GM19395 (cell line): ENCODE data around the gene THNSL1.
"Not testable (repeated sequence)": the region's sequence is repeated elsewhere in the genome, so short reads cannot be mapped to it uniquely, and the experiment has no call there.

ENCODE experiments used
- ATAC-seq: cut with Tn5 transposase; IDR thresholded peaks from one replicate; pipeline ENCODE4 v1.9.1; 2021; ENCODE audit warnings: mild to moderate bottlenecking, moderate library complexity; ENCODE audit not compliant: unreplicated experiment

THNSL1 gene, protein sequence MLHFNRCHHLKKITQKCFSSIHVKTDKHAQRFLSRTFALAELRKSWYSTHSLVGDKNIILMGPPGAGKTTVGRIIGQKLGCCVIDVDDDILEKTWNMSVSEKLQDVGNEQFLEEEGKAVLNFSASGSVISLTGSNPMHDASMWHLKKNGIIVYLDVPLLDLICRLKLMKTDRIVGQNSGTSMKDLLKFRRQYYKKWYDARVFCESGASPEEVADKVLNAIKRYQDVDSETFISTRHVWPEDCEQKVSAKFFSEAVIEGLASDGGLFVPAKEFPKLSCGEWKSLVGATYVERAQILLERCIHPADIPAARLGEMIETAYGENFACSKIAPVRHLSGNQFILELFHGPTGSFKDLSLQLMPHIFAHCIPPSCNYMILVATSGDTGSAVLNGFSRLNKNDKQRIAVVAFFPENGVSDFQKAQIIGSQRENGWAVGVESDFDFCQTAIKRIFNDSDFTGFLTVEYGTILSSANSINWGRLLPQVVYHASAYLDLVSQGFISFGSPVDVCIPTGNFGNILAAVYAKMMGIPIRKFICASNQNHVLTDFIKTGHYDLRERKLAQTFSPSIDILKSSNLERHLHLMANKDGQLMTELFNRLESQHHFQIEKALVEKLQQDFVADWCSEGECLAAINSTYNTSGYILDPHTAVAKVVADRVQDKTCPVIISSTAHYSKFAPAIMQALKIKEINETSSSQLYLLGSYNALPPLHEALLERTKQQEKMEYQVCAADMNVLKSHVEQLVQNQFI

DNA sequence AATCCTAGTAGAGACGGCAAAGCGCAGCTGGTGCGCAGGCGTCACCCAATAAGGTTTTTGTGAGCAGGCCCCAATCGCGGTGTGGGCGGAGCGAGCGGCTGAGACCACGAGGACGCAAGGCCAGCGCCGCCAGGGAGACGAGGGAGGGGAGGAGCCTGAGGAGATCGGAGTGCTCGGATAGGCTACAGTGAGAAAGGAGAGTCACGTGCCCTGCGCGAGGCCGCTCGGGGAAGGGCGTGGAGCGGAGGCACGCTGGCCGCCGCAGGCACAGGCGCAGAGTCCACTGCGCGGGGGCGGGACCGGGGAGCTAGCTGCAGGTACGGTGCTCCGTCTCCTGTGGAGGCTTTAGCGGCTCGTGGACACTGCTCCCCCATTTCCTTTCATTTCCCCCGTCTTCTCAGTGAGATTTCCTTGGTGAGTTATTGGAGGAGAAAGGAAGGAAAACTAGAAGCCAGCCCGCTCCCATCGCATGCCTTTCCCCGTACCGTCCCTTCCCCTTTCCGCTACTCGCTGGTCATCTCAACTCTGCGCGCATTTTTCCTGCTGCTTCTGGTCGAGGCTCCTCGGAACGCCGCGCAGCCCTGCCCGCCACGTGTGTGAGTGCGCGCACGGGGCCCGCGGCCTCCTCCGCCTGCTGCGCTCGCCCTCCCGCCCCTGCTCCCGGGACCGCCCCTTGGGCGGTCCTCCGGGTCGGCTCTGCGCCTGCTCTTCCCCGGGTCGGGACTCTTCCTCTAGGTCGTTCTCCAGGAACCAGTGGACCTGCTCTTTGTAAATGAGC lies at the start of gene THNSL1:
Gene THNSL1, plus strand, starts transcription at position 237 of the 778 bp plus-strand sequence. CDS start 6,612 bp downstream, outside the sequence.
- ATAC-seq, result peak; percentile 98

DNA sequence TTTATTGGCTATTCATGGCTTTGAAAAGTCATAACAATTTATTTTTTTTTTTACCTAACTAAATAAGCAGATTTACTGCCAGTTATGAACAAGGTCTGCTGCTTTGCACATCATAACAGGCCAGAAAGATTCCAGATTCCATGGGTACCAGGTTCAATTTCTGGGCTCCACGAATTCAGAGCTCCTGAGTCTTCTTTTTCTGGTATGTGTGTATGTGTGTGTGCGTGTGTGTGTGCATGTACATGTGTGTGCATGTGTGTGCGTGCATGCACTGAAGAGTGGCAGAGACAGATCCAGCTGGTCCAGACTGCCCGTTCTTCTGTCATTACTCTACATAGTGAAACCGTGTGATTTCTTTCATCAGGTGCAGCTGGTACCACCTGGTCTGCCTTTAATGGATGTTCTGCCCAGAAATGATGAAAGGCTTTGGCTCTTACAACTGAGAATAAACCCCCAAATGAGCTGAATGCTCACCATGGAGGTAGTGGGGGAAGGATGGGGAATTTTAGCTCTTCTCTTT lies 49.4 kb upstream of the THNSL1 start:
- ATAC-seq, result no peak

DNA sequence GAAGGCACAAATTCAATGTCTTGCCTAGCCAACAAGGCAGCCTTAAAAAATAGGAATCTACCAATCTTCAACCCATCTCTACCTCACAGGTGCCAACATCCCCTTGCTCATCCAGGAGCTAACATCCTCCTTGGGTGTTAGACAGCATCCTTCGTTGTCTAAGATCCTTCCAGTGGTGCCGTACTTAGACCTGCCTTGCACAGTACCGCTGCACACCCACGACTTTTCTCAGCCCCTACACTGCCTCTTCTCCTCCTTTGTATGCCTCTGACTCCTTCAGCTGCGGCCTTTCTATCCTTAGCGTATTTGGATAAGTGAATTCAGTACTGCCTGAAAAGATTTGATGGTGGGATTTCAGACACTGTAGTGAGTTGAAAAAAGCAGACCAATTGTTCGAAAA lies 48.1 kb upstream of the THNSL1 start:
- no peak for ATAC-seq

DNA sequence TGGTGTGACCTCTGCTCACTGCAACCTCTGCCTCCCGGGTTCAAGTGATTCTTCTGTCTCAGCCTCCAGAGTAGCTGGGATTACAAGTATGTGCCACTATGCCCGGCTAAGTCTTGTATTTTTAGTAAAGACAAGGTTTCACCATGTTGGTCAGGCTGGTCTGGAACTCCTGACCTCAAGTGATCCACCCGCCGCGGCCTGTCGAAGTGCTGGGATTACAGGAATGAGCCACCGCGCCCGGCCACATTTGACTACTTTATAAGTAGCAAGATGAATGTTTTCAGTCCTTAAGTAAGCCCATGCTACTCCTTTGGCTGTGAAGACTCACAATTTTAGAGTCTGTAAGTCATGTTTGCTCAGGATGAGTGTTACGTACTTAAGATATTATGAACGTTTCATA lies 47.5 kb upstream of the THNSL1 start:
- not testable (repeated sequence) for ATAC-seq

DNA sequence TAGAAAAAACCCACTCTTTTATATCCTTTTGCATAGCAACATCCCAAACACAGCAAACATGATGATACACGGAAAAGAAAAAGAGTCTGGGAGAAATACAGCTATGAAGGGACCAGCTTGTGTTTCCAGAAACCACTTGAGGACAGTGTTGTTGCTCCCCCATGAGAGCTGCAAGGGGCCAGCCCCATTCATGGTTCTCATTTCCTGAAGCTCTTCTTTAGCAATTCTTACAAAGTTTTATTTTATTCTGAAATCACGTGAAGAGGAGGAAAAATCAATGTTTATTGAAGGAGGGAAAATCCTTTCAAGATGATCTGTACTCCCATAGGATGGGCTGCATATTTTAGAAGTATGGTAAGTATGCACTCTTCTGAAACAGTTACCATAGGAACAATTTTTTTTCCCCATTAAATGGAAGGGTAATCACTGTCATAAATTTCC lies 46.6 kb upstream of the THNSL1 start:
- no peak for ATAC-seq

DNA sequence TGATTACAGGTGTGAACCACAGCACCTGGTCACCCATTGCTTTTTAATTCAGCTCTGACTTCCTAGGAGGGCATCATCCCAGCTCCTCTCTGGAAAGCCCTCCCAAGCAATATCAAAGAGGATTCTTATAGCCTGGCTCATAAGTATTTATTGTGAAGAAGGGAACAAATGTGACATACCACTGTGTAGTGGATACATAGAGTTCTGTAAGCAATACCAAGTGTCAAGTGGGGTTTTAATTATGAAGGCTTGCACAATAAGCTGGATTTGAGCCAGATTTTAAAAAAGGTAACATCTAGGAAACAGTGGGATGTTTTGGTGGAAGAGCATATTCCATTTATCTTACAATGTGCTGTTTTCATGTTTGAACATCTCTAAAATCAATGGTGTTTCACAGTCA lies 45.0 kb upstream of the THNSL1 start:
- no peak for ATAC-seq

DNA sequence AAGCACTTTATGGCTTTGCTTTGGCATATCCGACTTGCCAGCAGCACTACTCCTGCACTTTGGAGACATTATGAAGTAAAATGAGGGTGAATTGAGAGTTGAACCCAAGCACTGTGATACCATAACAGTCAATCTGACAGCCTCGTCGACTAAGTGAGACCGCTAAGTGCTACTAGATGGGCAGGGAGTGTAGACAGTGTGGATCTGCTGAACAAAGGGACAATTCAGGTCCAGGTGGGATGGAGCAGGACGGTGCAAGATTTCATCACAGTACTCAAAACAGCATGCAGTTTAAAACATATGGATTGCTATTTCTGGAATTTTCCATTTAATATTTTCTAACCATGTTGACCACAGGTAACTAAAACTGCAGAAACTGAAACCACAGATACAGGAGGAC lies 43.2 kb upstream of the THNSL1 start:
- ATAC-seq, result no peak

DNA sequence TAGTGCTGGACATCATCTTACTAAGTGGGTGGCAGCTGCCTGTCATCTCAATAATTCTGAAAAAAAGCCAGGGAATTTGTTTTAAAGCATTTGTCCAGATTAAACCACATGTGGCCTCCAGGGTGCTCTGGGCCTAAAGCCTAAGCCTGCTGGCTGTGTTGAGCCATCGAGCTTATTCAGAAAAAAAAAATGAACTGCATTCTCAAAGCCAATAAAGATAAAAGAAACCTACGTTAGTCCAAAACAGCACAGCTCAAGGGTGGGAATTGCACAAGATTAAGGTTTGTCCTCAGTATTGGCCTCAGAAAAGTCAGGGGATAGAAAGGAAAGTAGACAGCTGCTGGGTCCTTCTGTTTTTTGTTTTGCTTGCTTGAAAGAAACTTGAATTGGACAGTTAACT lies 41.4 kb upstream of the THNSL1 start:
- ATAC-seq, result no peak

DNA sequence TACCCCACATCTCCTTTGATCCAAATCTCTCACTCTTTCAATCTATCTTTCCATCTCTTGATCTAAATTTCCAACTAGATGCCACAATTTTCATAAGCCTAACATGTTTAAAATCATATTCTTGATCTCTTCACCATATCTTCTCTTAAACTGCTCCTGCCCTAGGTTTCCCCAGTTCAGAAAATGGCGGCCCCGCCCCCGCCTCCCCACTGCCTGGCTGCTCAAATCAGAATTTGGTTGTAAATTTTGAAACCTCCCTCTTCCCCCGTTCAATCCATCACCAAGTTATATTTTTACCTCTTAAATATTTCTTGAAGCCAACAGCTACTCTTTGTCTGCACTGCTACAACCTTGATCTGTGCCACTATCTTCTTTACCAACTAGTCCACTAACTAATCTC lies 36.7 kb upstream of the THNSL1 start:
- no peak for ATAC-seq

DNA sequence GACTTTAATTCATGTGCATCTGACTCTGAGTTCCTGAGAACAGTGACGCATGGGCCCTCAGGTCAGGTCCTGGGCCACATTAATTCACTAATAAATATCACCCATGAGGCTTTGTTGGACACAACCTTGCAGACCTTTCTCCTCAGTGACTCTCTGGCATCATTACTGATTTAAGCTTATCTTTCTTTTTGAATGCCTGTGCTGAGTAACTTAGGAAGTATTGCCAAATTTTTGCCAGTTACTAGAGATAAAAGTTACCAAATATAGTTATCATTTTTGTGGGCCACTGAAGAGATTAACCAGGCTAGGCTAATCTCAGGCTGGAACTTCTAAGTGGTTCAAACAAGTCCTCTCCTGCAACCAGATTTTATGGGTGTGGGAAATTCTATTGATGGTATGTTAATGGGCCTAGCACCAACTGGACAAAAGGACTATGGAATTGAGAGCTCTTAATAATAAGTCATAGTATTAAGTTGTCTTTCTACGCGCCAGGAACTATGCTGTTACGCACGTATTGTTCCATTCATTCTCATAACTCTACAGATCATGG lies 35.2 kb upstream of the THNSL1 start:
- no peak for ATAC-seq

DNA sequence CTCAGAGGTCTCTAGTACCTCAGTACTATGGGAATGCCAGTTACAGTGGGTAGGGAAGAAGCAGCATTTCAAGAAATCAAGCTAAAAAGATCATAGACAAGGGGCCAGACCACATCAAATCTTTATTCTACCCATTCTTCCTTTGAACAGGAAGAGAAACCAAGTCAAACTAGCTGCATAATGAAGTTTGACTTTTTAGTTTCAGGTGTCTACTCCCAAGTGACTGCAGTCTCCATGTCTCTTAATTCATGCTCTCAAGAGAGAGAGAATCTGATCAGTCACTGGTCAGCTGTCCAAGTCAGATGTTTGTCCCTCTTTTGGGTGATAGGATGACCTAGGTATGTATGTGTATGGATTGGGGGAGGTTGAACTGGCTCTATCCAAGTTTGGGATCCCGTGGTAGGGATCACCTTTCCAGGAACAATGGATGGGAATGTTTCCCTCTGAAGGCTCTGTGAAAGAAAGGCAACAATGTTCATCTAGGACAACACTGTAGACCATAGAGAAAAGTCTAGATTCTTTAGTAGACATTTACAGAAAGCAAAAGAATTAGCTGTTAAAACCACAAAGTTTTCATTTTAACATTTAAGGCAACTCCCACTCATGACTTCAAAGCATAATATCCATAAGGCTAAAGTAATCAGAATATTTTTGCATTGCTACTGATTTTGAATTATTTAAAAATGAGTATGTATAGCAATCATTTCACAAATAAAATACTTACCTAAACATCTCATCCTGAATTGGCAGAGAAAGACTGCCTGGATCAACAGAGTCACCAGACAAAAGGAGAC lies 33.9 kb upstream of the THNSL1 start:
- ATAC-seq, result peak; percentile 64

DNA sequence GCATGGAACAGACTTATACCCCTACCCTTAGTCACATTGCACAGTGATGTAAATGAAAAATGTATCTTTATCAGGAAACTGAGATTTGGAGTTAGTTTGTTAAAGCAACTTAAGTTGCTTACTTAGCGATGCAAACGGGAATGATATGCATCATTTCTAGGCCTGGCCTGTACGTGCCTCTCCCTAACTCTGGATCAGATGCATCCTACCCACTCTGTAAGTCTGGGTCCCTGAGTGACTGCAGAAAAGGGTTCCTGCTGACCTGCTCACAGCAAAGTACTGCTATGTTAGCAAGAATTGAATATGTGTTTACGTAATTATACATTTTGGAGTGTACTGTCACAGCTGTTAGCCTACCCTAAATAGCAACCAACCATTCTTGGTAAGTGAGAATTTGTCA lies 33.3 kb upstream of the THNSL1 start:
- ATAC-seq, result no peak

DNA sequence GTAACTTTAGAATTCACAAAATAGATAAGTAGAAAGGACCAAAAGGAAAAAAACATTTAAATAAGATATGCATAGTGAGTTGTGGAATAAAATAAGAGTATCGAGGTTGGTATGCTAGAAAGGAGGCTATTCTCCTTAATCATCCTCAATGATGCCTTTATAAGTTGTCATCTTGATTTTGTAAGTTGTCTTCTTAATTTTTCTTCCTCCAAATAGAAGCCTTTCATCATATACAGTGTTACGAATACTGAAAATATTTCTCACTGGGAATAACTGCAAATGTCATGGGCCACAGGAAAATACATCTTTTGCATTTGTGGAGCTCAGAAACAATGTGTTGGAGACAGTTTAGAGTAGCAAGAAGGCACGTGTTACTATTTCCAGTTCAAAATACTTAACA lies 32.5 kb upstream of the THNSL1 start:
- no peak for ATAC-seq

DNA sequence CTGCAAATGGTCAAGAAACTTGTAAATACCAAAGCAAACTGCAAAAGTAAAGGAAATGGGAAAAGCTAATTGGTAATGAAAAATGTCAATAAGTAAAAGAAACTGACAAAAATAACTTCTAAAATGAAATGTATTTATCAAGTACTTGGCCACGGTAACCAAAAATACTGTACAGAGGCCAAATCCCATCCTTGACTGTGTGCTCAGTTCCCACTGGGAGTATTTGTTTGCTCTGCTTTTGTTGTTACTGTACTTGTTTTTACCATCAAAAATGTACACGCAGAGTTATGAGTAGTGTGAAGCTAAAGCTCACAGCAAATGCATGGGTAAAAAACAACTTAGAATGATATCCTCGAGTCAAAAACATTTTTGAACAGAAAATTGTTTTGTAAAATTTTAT lies 31.5 kb upstream of the THNSL1 start:
- ATAC-seq, result no peak

DNA sequence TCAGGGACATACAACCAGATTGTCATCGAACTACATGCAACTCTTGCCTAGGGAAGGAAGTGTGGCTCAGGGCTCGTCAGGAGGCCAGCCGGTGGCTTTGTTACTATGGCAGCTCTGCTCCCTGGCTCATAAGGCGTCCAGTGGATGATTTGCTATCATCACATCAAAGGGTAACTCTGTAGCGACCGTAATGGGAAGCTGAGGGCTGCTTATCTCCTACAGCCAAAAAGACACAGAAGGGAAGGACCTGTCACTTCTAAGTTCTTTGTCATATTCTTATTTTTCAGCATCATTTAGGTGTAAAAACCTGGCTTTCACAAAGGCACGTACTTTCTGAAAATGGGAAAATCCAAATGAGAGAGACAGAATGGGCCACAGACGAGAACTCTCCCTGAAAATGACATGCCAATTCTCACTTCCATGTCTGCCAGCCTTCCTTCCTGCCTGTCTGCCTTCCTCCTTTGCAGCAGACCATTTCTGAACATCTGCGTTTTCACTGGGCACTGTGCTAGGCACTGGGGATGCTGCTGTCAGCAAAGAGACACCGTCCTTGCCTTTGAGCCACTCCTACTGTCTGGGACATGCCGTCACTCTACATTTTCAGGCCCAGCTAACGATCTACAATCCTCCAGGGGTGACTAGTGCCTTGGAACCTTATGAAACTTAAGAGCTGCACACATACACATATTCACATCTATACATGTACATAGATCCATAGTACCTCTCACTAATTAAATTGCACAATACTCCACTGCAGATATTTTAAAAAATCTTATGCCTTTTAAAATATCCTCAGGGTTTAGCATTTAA lies 27.4 kb upstream of the THNSL1 start:
- ATAC-seq, result no peak

DNA sequence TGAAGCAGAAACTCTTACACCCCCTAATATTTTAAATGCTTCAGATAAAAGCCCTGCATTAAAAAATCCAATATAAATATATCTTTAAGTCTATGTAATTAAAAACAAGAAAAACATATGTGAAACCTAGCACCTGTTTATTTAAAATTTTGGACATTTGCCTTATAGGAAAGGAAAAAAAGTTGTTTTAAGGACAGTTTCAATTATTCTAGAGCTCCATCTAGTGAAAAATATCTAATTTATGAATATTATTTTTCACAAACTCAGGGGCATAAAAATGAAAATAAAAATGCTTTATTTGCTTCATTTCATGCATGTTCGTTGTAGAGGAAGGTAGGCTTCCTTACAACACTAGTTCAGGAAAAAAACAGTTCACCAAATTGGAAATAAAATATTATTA lies 26.5 kb upstream of the THNSL1 start:
- no peak for ATAC-seq

DNA sequence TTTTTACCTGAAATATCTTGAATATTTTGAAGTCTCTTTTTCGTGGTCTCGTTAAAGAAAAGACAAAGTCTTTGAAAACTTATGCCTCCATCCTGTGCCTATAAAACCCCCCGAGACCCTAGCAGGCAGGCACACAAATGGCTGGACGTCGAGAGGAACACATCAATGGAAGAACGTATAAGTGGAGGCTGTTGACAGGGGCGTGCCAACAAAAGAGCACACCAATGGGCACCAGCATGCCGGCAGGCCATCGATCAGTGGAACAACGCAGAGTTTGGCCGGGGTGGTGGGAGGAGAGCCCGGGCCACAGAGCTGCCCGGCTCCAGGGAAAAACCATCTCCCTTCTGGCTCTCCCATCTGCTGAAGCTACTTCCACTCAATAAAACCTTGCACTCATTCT lies 25.1 kb upstream of the THNSL1 start:
- no peak for ATAC-seq

DNA sequence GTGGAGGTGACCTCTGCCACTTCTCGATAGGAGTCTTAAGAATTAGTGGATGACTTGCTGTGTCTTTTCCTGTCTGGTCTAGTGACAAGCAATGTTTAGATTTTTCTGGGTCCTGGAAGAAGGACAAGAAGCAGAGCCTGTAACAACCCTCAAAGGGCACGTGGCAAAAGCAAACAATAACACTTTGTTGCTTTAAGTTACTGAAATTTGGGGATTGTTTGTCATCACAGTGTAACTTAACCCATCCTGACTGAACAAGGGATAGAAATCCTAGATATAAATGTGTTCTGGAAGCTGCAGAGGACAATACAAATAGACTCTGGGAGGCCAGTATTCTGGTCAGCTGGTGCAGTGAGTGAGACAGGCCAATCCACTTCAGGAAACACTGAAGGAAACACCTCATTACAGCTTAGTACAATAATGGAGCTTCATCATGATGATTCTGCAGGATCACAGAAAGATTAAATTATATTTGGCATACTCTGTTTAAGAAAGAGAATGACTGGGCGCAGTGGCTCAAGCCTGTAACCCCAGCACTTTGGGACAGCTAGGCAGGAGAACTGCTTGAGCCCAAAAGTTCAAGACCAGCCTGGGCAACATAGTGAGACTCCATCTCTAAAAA lies 23.8 kb upstream of the THNSL1 start:
- no peak for ATAC-seq
